Panc1 (cell line): ENCODE data around the gene CCL25.

Experiments used
- POLR2AphosphoS5 ChIP-seq: IDR thresholded peaks from 2 replicates; pipeline ENCODE4 v1.6.1; 2012; ENCODE audit warnings: mild to moderate bottlenecking, low read depth, low read length, moderate library complexity
- TCF7L2 ChIP-seq: IDR thresholded peaks from 2 replicates; pipeline ENCODE4 v1.6.1; 2011; ENCODE audit warnings: mild to moderate bottlenecking, low read depth, low read length, inconsistent platforms
- TF ChIP-seq, protein P1 (sequence below): fragments of 450-650 bp; IDR thresholded peaks from 2 replicates; pipeline ENCODE4 v1.5.1; 2017; ENCODE audit warnings: mild to moderate bottlenecking
- TF ChIP-seq, protein P2 (sequence below), 2 experiments: IDR thresholded peaks; 2 replicates each; pipeline ENCODE4 v1.6.1; 2011 to 2012; ENCODE audit warnings: low read depth in 2 of 2, control low read depth in 1 of 2, low read length in 1 of 2, mild to moderate bottlenecking in 1 of 2, moderate library complexity in 1 of 2; ENCODE audit not compliant: insufficient read depth in 1 of 2

- TF ChIP-seq, protein P1, sequence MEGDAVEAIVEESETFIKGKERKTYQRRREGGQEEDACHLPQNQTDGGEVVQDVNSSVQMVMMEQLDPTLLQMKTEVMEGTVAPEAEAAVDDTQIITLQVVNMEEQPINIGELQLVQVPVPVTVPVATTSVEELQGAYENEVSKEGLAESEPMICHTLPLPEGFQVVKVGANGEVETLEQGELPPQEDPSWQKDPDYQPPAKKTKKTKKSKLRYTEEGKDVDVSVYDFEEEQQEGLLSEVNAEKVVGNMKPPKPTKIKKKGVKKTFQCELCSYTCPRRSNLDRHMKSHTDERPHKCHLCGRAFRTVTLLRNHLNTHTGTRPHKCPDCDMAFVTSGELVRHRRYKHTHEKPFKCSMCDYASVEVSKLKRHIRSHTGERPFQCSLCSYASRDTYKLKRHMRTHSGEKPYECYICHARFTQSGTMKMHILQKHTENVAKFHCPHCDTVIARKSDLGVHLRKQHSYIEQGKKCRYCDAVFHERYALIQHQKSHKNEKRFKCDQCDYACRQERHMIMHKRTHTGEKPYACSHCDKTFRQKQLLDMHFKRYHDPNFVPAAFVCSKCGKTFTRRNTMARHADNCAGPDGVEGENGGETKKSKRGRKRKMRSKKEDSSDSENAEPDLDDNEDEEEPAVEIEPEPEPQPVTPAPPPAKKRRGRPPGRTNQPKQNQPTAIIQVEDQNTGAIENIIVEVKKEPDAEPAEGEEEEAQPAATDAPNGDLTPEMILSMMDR, result no peak
- TF ChIP-seq, protein P2, sequence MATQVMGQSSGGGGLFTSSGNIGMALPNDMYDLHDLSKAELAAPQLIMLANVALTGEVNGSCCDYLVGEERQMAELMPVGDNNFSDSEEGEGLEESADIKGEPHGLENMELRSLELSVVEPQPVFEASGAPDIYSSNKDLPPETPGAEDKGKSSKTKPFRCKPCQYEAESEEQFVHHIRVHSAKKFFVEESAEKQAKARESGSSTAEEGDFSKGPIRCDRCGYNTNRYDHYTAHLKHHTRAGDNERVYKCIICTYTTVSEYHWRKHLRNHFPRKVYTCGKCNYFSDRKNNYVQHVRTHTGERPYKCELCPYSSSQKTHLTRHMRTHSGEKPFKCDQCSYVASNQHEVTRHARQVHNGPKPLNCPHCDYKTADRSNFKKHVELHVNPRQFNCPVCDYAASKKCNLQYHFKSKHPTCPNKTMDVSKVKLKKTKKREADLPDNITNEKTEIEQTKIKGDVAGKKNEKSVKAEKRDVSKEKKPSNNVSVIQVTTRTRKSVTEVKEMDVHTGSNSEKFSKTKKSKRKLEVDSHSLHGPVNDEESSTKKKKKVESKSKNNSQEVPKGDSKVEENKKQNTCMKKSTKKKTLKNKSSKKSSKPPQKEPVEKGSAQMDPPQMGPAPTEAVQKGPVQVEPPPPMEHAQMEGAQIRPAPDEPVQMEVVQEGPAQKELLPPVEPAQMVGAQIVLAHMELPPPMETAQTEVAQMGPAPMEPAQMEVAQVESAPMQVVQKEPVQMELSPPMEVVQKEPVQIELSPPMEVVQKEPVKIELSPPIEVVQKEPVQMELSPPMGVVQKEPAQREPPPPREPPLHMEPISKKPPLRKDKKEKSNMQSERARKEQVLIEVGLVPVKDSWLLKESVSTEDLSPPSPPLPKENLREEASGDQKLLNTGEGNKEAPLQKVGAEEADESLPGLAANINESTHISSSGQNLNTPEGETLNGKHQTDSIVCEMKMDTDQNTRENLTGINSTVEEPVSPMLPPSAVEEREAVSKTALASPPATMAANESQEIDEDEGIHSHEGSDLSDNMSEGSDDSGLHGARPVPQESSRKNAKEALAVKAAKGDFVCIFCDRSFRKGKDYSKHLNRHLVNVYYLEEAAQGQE (IDR thresholded peaks at IDR 0.05; ENCODE audit: insufficient read depth in 1 of 2, low read depth in 2 of 2, low read length in 1 of 2), result no peak
- TF ChIP-seq POLR2AphosphoS5, result no peak
- TF ChIP-seq TCF7L2, result no peak
Observed at GRCh38 chr19:8109455-8109854, 56.9 kb downstream of the CCL25 start.
